Measurements from ENCODE around the gene UVSSA.
"Not testable (repeated sequence)": the region's sequence is repeated elsewhere in the genome, so short reads cannot be mapped to it uniquely, and the experiment has no call there.

The UVSSA gene

DNA sequence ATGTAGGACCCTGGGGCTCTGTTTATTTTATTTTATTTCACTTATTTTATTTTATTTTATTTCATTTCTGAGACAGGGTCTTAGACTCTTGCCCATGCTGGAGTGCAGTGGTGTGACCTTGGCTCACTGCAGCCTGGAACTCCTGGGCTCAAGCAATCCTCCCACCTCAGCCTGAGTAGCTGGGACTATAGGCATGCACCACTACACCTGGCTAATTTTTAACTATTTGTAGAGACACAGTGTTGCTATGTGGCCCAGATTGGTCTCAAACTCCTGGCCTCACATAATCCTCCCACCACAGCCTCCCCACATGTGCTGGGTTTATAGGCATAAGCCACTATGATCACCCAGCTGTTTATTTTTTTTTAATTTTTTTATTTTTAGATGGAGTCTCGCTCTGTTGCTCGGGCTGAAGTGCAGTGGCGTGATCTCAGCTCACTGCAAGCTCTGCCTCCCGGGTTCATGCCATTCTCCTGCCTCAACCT lies 96.7 kb downstream of the UVSSA start:
- DNase-seq (ENCODE audit: low read depth), result not testable (repeated sequence)

All from activated gamma-delta T cell treated with anti-CD3 and anti-CD28 coated beads, Interleukin-2, amount 50 U/mL, for 16 hours (primary cell).